Hepatocyte (in vitro differentiated cells): ENCODE measurements around the gene RNF183. TPM values are rescaled to one million over a fixed set of nuclear protein-coding genes. Genes with fewer than 3 reads are reported as not detected.

ENCODE experiments used
- DNase-seq: peaks from one replicate; pipeline ENCODE4 v3.0.0-alpha.2; 2016; ENCODE audit warnings: low spot score
- H2AFZ ChIP-seq: fragments of 200-600 bp; sonication (generic); 2 replicates; pipeline ENCODE4 v1.6.0; 2016; ENCODE audit warnings: antibody characterized with exemption, mild to moderate bottlenecking
- H3K27ac ChIP-seq: fragments of 200-600 bp; sonication (generic); 2 replicates; pipeline ENCODE4 v1.5.1; 2016; ENCODE audit warnings: mild to moderate bottlenecking
- H3K27me3 ChIP-seq: fragments of 200-600 bp; sonication (generic); 2 replicates; pipeline ENCODE4 v1.6.1; 2016
- H3K36me3 ChIP-seq: fragments of 200-600 bp; sonication (generic); replicated peaks from 2 replicates; pipeline ENCODE4 v1.5.1; 2016; ENCODE audit warnings: low read depth; ENCODE audit not compliant: insufficient read depth
- H3K4me1 ChIP-seq: fragments of 200-600 bp; sonication (generic); 2 replicates; pipeline ENCODE4 v1.5.1; 2016; ENCODE audit warnings: mild to moderate bottlenecking, moderate library complexity; ENCODE audit not compliant: insufficient read depth
- H3K4me2 ChIP-seq: fragments of 200-600 bp; sonication (generic); 2 replicates; pipeline ENCODE4 v1.6.0; 2016
- H3K4me3 ChIP-seq: fragments of 200-600 bp; sonication (generic); 2 replicates; pipeline ENCODE4 v1.5.1; 2016; ENCODE audit warnings: mild to moderate bottlenecking
- H3K79me2 ChIP-seq: fragments of 200-600 bp; sonication (generic); 2 replicates; pipeline ENCODE4 v1.6.0; 2017; ENCODE audit warnings: mild to moderate bottlenecking
- H3K9me2 ChIP-seq: fragments of 200-600 bp; sonication (generic); replicated peaks from 2 replicates; pipeline ENCODE4 v1.6.0; 2017; ENCODE audit warnings: mild to moderate bottlenecking; ENCODE audit not compliant: insufficient read depth
- H3K9me3 ChIP-seq: fragments of 200-600 bp; sonication (generic); 2 replicates; pipeline ENCODE4 v1.5.1; 2016; ENCODE audit warnings: low read depth, mild to moderate bottlenecking
- H4K20me1 ChIP-seq: fragments of 200-600 bp; sonication (generic); 2 replicates; pipeline ENCODE4 v1.6.0; 2016; ENCODE audit warnings: mild to moderate bottlenecking; ENCODE audit not compliant: insufficient read depth, poor library complexity, severe bottlenecking
- EZH2 ChIP-seq: fragments of 200-600 bp; sonication (generic); IDR thresholded peaks from 2 replicates; pipeline ENCODE4 v1.6.1; 2016; ENCODE audit warnings: antibody characterized with exemption, mild to moderate bottlenecking, borderline replicate concordance
- EZH2phosphoT487 ChIP-seq: fragments of 200-600 bp; sonication (generic); IDR thresholded peaks from one replicate; pipeline ENCODE4 v1.6.1; 2018; ENCODE audit warnings: antibody characterized with exemption, mild to moderate bottlenecking, low read depth, moderate library complexity; ENCODE audit not compliant: unreplicated experiment, severe bottlenecking
- WGBS: methylation state at CpG from one replicate; pipeline ENCODE4 v1.1.6; 2016; ENCODE audit warnings: low lambda C conversion rate; ENCODE audit errors: missing lambda C conversion rate; 5-methylcytosine and 5-hydroxymethylcytosine counted together
- polyA plus RNA-seq: library from polyadenylated mRNA; unstranded; fragments of >200 nt; fragmentation: Nextera tagmentation; extraction: Ambion mirVana; gene quantifications from 2 replicates; pipeline ENCODE4 v1.2.1, GENCODE V29; 2016
- total RNA-seq: library from RNA; depleted of rRNA; stranded (reverse); fragments of >200 nt; gene quantifications from 2 replicates; pipeline ENCODE4 v1.2.3, GENCODE V29; 2014
- TF ChIP-seq, protein P1 (sequence below): fragments of 200-600 bp; sonication (generic); IDR thresholded peaks from 2 replicates; pipeline ENCODE4 v1.5.1; 2016; ENCODE audit warnings: antibody characterized with exemption, mild to moderate bottlenecking; ENCODE audit not compliant: poor library complexity

The RNF183 gene
- total and polyA plus RNA-seq, 2 experiments from 2014 or later = 0.21 to 0.43 TPM

GRCh38 chr9:113307396-113307975, 4.3 kb upstream of the RNF183 start:
- H3K27ac ChIP-seq = no peak overlapping the region
- no peaks in the 10 kb centered on the region for H4K20me1 ChIP-seq
- no peak overlapping the region for H3K4me3 ChIP-seq
- no peaks in the 10 kb centered on the region for H3K9me2 ChIP-seq
- H3K79me2 ChIP-seq = no peaks in the 10 kb centered on the region
- H3K4me1 ChIP-seq = no peaks in the 10 kb centered on the region
- no peak for DNase-seq
- no peaks in the 10 kb centered on the region for H3K36me3 ChIP-seq
- H3K27me3 ChIP-seq = no peaks in the 10 kb centered on the region
- 69% methylated on average over 8 of the region's 8 CpGs for WGBS
- H3K4me2 ChIP-seq = no peak overlapping the region
- TF ChIP-seq, protein P1, sequence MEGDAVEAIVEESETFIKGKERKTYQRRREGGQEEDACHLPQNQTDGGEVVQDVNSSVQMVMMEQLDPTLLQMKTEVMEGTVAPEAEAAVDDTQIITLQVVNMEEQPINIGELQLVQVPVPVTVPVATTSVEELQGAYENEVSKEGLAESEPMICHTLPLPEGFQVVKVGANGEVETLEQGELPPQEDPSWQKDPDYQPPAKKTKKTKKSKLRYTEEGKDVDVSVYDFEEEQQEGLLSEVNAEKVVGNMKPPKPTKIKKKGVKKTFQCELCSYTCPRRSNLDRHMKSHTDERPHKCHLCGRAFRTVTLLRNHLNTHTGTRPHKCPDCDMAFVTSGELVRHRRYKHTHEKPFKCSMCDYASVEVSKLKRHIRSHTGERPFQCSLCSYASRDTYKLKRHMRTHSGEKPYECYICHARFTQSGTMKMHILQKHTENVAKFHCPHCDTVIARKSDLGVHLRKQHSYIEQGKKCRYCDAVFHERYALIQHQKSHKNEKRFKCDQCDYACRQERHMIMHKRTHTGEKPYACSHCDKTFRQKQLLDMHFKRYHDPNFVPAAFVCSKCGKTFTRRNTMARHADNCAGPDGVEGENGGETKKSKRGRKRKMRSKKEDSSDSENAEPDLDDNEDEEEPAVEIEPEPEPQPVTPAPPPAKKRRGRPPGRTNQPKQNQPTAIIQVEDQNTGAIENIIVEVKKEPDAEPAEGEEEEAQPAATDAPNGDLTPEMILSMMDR = no peak
- no peak for TF ChIP-seq EZH2
- no peak for TF ChIP-seq EZH2phosphoT487
- no peaks in the 10 kb centered on the region for H3K9me3 ChIP-seq
- no peak overlapping the region for H2AFZ ChIP-seq

- no peak for DNase-seq
- H3K27me3 ChIP-seq = no peaks in the 10 kb centered on the region
- TF ChIP-seq EZH2phosphoT487 (no peak), EZH2 (no peak)
- TF ChIP-seq, protein P1 = no peak
- H3K9me2 ChIP-seq = no peaks in the 10 kb centered on the region
- H3K4me2 ChIP-seq = no peak overlapping the region
- no peak overlapping the region for H2AFZ ChIP-seq
- H4K20me1 ChIP-seq = no peaks in the 10 kb centered on the region
- H3K4me3 ChIP-seq = no peak overlapping the region
- WGBS = 92% methylated on average over 1 of the region's 1 CpG
- no peaks in the 10 kb centered on the region for H3K9me3 ChIP-seq
- no peak overlapping the region for H3K27ac ChIP-seq
- H3K79me2 ChIP-seq = no peaks in the 10 kb centered on the region
- no peaks in the 10 kb centered on the region for H3K4me1 ChIP-seq
- H3K36me3 ChIP-seq = no peaks in the 10 kb centered on the region
Observed at GRCh38 chr9:113306566-113306965, 3.4 kb upstream of the RNF183 start.

- WGBS = 89% methylated on average over 8 of the region's 8 CpGs
- H3K36me3 ChIP-seq = no peaks in the 10 kb centered on the region
- H3K9me3 ChIP-seq = no peaks in the 10 kb centered on the region
- H2AFZ ChIP-seq = no peak overlapping the region
- H4K20me1 ChIP-seq = no peaks in the 10 kb centered on the region
- no peaks in the 10 kb centered on the region for H3K27me3 ChIP-seq
- no peak overlapping the region for H3K4me3 ChIP-seq
- H3K4me1 ChIP-seq = no peaks in the 10 kb centered on the region
- no peak overlapping the region for H3K4me2 ChIP-seq
- no peak for DNase-seq
- H3K9me2 ChIP-seq = no peaks in the 10 kb centered on the region
- no peak for TF ChIP-seq EZH2
- no peak for TF ChIP-seq EZH2phosphoT487
- TF ChIP-seq, protein P1 = no peak
- H3K79me2 ChIP-seq = no peaks in the 10 kb centered on the region
- no peak overlapping the region for H3K27ac ChIP-seq
Observed at GRCh38 chr9:113301548-113301947, 1.6 kb downstream of the RNF183 start.
